Putamen (tissue), 1 donor: ENCODE measurements around the gene SHMT2.

Experiments
- DNase-seq: peaks from one replicate; pipeline ENCODE4 v3.0.0-alpha.2; 2016; ENCODE audit warnings: low spot score

The SHMT2 gene

GRCh38 chr12:57227315-57228115, 2.0 kb upstream of the SHMT2 start:
- DNase-seq = no peak

- no peak for DNase-seq
These were observed 371 bp upstream of the SHMT2 start for GRCh38 chr12:57229046-57229633.

- DNase-seq = no peak
These were observed 1.1 kb downstream of the SHMT2 start for GRCh38 chr12:57230381-57231155.

- no peak for DNase-seq
These were observed 1.9 kb downstream of the SHMT2 start for GRCh38 chr12:57231276-57232021.

- DNase-seq = no peak
These were observed 2.7 kb downstream of the SHMT2 start for GRCh38 chr12:57232156-57232756.

GRCh38 chr12:57233357-57234232, 4.1 kb downstream of the SHMT2 start:
- no peak for DNase-seq

- no peak for DNase-seq
These were observed 4.7 kb downstream of the SHMT2 start for GRCh38 chr12:57234233-57234570.

GRCh38 chr12:57234571-57235016, 5.1 kb downstream of the SHMT2 start:
- DNase-seq = no peak

- DNase-seq = no peak
These were observed 5.7 kb downstream of the SHMT2 start for GRCh38 chr12:57235017-57235727.

GRCh38 chr12:57235728-57236131, 6.2 kb downstream of the SHMT2 start:
- DNase-seq = no peak

GRCh38 chr12:57236201-57236924, 6.9 kb downstream of the SHMT2 start:
- DNase-seq = no peak

- DNase-seq = no peak
These were observed 7.5 kb downstream of the SHMT2 start for GRCh38 chr12:57236925-57237595.

- DNase-seq = no peak
These were observed 8.1 kb downstream of the SHMT2 start for GRCh38 chr12:57237596-57237931.

- DNase-seq = no peak
These were observed 8.7 kb downstream of the SHMT2 start for GRCh38 chr12:57237932-57238853.

- peak; percentile 82 for DNase-seq
These were observed 9.5 kb downstream of the SHMT2 start for GRCh38 chr12:57238854-57239554.

GRCh38 chr12:57239587-57240065, 10.1 kb downstream of the SHMT2 start:
- no peak for DNase-seq
